MM.1S (cell line): ENCODE results near the gene HES5.

Experiments
- CTCF ChIP-seq: fragments of 300-600 bp; sonication (generic); IDR thresholded peaks from 2 replicates; pipeline ENCODE4 v1.5.1; 2016; ENCODE audit warnings: antibody characterized with exemption, low read length, mixed read lengths
- EZH2 ChIP-seq: fragments of 300-600 bp; sonication (generic); optimal IDR thresholded peaks from 2 replicates; pipeline ENCODE3; 2017; ENCODE audit warnings: low read depth, mild to moderate bottlenecking, antibody characterized with exemption, low read length, mixed read lengths
- EZH2phosphoT487 ChIP-seq: fragments of 300-600 bp; sonication (generic); IDR thresholded peaks from 2 replicates; pipeline ENCODE4 v1.6.1; 2018; ENCODE audit warnings: antibody characterized with exemption, low read length

GRCh38 chr1:2569060-2569459, 39.0 kb upstream of the HES5 start:
- TF ChIP-seq CTCF: no peak
- no peak for TF ChIP-seq EZH2phosphoT487
- TF ChIP-seq EZH2: no peak
